WERI-Rb-1 (cell line): ENCODE measurements around the gene RGS21.
"Not testable (repeated sequence)": the region's sequence is repeated elsewhere in the genome, so short reads cannot be mapped to it uniquely, and the experiment has no call there.

ENCODE experiments used
- DNase-seq: peaks from one replicate; pipeline ENCODE4 v3.0.0-alpha.2; 2020
- H3K27ac ChIP-seq: fragments of 250-450 bp; sonication (Bioruptor Pico); 2 replicates; pipeline ENCODE4 v1.5.1; 2020; ENCODE audit warnings: mild to moderate bottlenecking, moderate library complexity
- H3K27me3 ChIP-seq: fragments of 250-450 bp; sonication (Bioruptor Pico); 2 replicates; pipeline ENCODE4 v1.5.1; 2021; ENCODE audit warnings: mild to moderate bottlenecking, low read depth, moderate library complexity; ENCODE audit not compliant: insufficient read depth, severe bottlenecking
- H3K36me3 ChIP-seq: fragments of 250-450 bp; sonication (Bioruptor Pico); 2 replicates; pipeline ENCODE4 v1.5.1; 2020; ENCODE audit warnings: mild to moderate bottlenecking, moderate library complexity
- H3K4me3 ChIP-seq: 2 replicates; pipeline ENCODE4 v1.5.1; 2011; ENCODE audit warnings: low read depth, mild to moderate bottlenecking, control low read depth, low read length
- H3K9me3 ChIP-seq: fragments of 250-450 bp; sonication (Bioruptor Pico); 2 replicates; pipeline ENCODE4 v1.5.1; 2021; ENCODE audit warnings: mild to moderate bottlenecking, moderate library complexity; ENCODE audit not compliant: severe bottlenecking
- TF ChIP-seq, protein P1 (sequence below): IDR thresholded peaks from 2 replicates; pipeline ENCODE4 v1.5.1; 2011; ENCODE audit warnings: low read depth, mild to moderate bottlenecking, control low read depth, inconsistent platforms, low read length

RGS21 gene

DNA sequence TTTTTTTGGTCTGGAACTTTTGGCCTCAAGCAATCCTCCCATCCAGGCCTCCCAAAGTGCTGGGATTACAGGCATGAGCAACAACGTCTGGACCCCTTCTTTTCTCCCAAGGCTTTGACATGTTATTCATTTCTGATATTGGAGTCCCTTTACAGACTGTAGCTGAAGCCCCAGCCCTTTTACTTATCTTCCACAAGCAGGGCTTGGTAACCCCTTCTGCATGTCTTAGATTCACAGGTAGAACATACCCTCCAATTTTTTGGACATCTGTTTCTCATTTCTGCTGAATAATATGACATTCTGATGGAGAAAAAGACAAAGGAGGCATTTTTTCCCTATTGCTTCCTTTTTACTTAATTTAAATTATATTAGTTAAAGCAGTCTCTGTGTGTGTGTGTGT, 39.2 kb upstream of the RGS21 start:
- Histone ChIP-seq H3K27me3 (no peaks in the 10 kb centered on the region), H3K4me3 (no peak overlapping the region), H3K9me3 (no peaks in the 10 kb centered on the region), H3K27ac (no peak overlapping the region), H3K36me3 (no peaks in the 10 kb centered on the region)
- DNase-seq = no peak
- TF ChIP-seq, protein P1, sequence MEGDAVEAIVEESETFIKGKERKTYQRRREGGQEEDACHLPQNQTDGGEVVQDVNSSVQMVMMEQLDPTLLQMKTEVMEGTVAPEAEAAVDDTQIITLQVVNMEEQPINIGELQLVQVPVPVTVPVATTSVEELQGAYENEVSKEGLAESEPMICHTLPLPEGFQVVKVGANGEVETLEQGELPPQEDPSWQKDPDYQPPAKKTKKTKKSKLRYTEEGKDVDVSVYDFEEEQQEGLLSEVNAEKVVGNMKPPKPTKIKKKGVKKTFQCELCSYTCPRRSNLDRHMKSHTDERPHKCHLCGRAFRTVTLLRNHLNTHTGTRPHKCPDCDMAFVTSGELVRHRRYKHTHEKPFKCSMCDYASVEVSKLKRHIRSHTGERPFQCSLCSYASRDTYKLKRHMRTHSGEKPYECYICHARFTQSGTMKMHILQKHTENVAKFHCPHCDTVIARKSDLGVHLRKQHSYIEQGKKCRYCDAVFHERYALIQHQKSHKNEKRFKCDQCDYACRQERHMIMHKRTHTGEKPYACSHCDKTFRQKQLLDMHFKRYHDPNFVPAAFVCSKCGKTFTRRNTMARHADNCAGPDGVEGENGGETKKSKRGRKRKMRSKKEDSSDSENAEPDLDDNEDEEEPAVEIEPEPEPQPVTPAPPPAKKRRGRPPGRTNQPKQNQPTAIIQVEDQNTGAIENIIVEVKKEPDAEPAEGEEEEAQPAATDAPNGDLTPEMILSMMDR = no peak

- no peaks in the 10 kb centered on the region for H3K36me3 ChIP-seq
- H3K4me3 ChIP-seq = no peak overlapping the region
- no peaks in the 10 kb centered on the region for H3K9me3 ChIP-seq
- H3K27ac ChIP-seq = no peak overlapping the region
- H3K27me3 ChIP-seq = no peaks in the 10 kb centered on the region
- TF ChIP-seq, protein P1 = no peak
- no peak for DNase-seq
Measured at GRCh38 chr1:192284927-192285326, 31.9 kb upstream of the RGS21 start.

- no peaks in the 10 kb centered on the region for H3K9me3 ChIP-seq
- TF ChIP-seq, protein P1 = no peak
- no peak overlapping the region for H3K4me3 ChIP-seq
- no peaks in the 10 kb centered on the region for H3K36me3 ChIP-seq
- H3K27me3 ChIP-seq = no peaks in the 10 kb centered on the region
- no peak for DNase-seq
- no peak overlapping the region for H3K27ac ChIP-seq
Measured at GRCh38 chr1:192303029-192303428, 13.8 kb upstream of the RGS21 start.

- H3K27me3 ChIP-seq, H3K9me3 ChIP-seq, H3K27ac ChIP-seq, DNase-seq, H3K36me3 ChIP-seq, H3K4me3 ChIP-seq: not testable (repeated sequence)
Measured at GRCh38 chr1:192308314-192308713, 8.5 kb upstream of the RGS21 start.

GRCh38 chr1:192311281-192311680, 5.5 kb upstream of the RGS21 start:
- TF ChIP-seq, protein P1 = no peak
- no peaks in the 10 kb centered on the region for H3K27me3 ChIP-seq
- no peak overlapping the region for H3K4me3 ChIP-seq
- DNase-seq = no peak
- no peak overlapping the region for H3K27ac ChIP-seq
- no peaks in the 10 kb centered on the region for H3K9me3 ChIP-seq
- no peaks in the 10 kb centered on the region for H3K36me3 ChIP-seq

- TF ChIP-seq, protein P1 = no peak
Measured at GRCh38 chr1:192327997-192328396, 11.2 kb downstream of the RGS21 start.

More at GRCh38 chr1:192327997-192328396, 11.2 kb downstream of the RGS21 start:
- DNase-seq = no peak
- Histone ChIP-seq H3K27ac (no peak overlapping the region), H3K27me3 (no peaks in the 10 kb centered on the region), H3K9me3 (no peaks in the 10 kb centered on the region), H3K4me3 (no peak overlapping the region), H3K36me3 (no peaks in the 10 kb centered on the region)
